K562 (cell line): ENCODE data around the gene TNIP1. TPM values are rescaled to one million over a fixed set of nuclear protein-coding genes. Genes with fewer than 3 reads are reported as not detected.

Source experiments
- ATAC-seq: fragments of 200-7000 bp; cut with Tn5 transposase; 3 replicates; pipeline ENCODE4 v1.9.1; 2020; ENCODE audit warnings: moderate library complexity
- BruUV-seq: library from RNA; stranded (reverse); fragments of 400-500 nt; replicated peaks from 2 replicates; lab custom pipeline; 2021; lab: Mats Ljungman, UMichigan
- CTCF ChIA-PET: fragments of 300-600 bp; formaldehyde crosslinking; extraction: SDS; loops from one replicate; lab custom pipeline; 2021; ENCODE audit warnings: low intra/inter-chr PET ratio; lab: Yijun Ruan, JAX
- POLR2A ChIA-PET: fragments of 300-600, 350-650 bp; sonication (Branson Sonifier 250); formaldehyde crosslinking; extraction: SDS; loops from one replicate; lab custom pipeline; 2021; ENCODE audit warnings: antibody characterized with exemption, inconsistent platforms; lab: Yijun Ruan, JAX
- DNase-seq, 4 experiments: peaks; one replicate each; pipeline versions ENCODE4 v3.0.0 to v3.0.0-alpha.2; 2011 to 2018; ENCODE audit warnings: low spot score in 3 of 4, mixed read lengths in 3 of 4; ENCODE audit errors: extremely low read depth in 1 of 4
- FAIRE-seq: peaks from 2 replicates; lab custom pipeline; 2011; peaks lifted over from hg19 to GRCh38; lab: Jason Lieb, UNC
- H2AFZ ChIP-seq: 2 replicates; pipeline ENCODE4 v1.6.0; 2011; ENCODE audit warnings: low read depth, low read length, control low read depth, inconsistent platforms
- H3K27ac ChIP-seq: fragments of 200-600 bp; 3 replicates; pipeline ENCODE4 v1.8.0; 2011; ENCODE audit warnings: low read depth, mild to moderate bottlenecking, control low read depth, inconsistent platforms, low read length, moderate library complexity, mixed read lengths; ENCODE audit errors: extremely low read depth
- H3K27me3 ChIP-seq, 2 experiments: fragments of 300-600 bp in 1 of 2; 2 replicates in 1 of 2; 3 replicates in 1 of 2; pipeline versions ENCODE4 v1.6.0 to v1.8.0; 2011; ENCODE audit warnings: inconsistent platforms in 2 of 2, low read length in 2 of 2, mild to moderate bottlenecking in 1 of 2, mixed read lengths in 1 of 2, moderate library complexity in 1 of 2; ENCODE audit not compliant: control insufficient read depth in 2 of 2, insufficient read depth in 2 of 2
- H3K36me3 ChIP-seq: fragments of 300-600 bp; 3 replicates; pipeline ENCODE4 v1.8.0; 2011; ENCODE audit warnings: mild to moderate bottlenecking, low read length, inconsistent platforms; ENCODE audit not compliant: control insufficient read depth, insufficient read depth
- H3K4me1 ChIP-seq, 2 experiments: fragments of 200-600 bp in 1 of 2; replicated peaks in 1 of 2; 2 replicates in 1 of 2; 3 replicates in 1 of 2; pipeline versions ENCODE4 v1.5.1 to v1.8.0; 2011; ENCODE audit warnings: inconsistent platforms in 2 of 2, low read length in 2 of 2, mild to moderate bottlenecking in 1 of 2, mixed read lengths in 1 of 2, moderate library complexity in 1 of 2; ENCODE audit not compliant: control insufficient read depth in 2 of 2, insufficient read depth in 2 of 2
- H3K4me2 ChIP-seq: 2 replicates; pipeline ENCODE4 v1.6.1; 2011; ENCODE audit warnings: low read length, control low read depth, inconsistent platforms, mixed read lengths; ENCODE audit not compliant: insufficient read depth
- H3K4me3 ChIP-seq: fragments of 200-600 bp; sonication (generic), shearing (Covaris generic); 2 replicates; pipeline ENCODE4 v1.5.1; 2016; ENCODE audit warnings: control low read depth, inconsistent platforms
- H3K79me2 ChIP-seq: fragments of 200-600 bp; 3 replicates; pipeline ENCODE4 v1.8.0; 2011; ENCODE audit warnings: low read length, inconsistent platforms; ENCODE audit not compliant: control insufficient read depth, insufficient read depth
- H3K9ac ChIP-seq, 2 experiments: 2 replicates each; pipeline versions ENCODE4 v1.6.0 to v1.6.1; 2011; ENCODE audit warnings: low read depth in 2 of 2, low read length in 2 of 2, control low read depth in 1 of 2, inconsistent platforms in 1 of 2, mild to moderate bottlenecking in 1 of 2, mixed read lengths in 1 of 2; ENCODE audit not compliant: insufficient read depth in 1 of 2
- H3K9me1 ChIP-seq: one replicate; pipeline ENCODE4 v1.6.0; 2011; ENCODE audit warnings: inconsistent platforms, mild to moderate bottlenecking, low read length, moderate library complexity; ENCODE audit not compliant: control insufficient read depth, insufficient read depth
- H3K9me3 ChIP-seq: replicated peaks from 2 replicates; pipeline ENCODE4 v1.5.1; 2011; ENCODE audit warnings: low read depth, low read length, inconsistent platforms; ENCODE audit not compliant: control insufficient read depth, insufficient read depth
- H4K20me1 ChIP-seq: replicated peaks from 2 replicates; pipeline ENCODE4 v1.6.1; 2011; ENCODE audit warnings: low read length, inconsistent platforms, mixed read lengths; ENCODE audit not compliant: control insufficient read depth, insufficient read depth
- BRCA1 ChIP-seq, 2 experiments: fragments of 450-650 bp in 1 of 2; sonication (generic) in 1 of 2; formaldehyde crosslinking in 1 of 2; IDR thresholded peaks; 2 replicates each; pipeline versions ENCODE4 v1.5.0 to v1.6.1; 2017 to 2020; ENCODE audit warnings: mild to moderate bottlenecking in 1 of 2, missing genetic modification reagents in 1 of 2
- CHCHD3 ChIP-seq: fragments of 250-450 bp; sonication (Bioruptor Pico); IDR thresholded peaks from 2 replicates; pipeline ENCODE4 v2.1.2; 2022; ENCODE audit warnings: mild to moderate bottlenecking
- CXXC5 ChIP-seq: fragments of 250-450 bp; sonication (Bioruptor Pico); IDR thresholded peaks from 2 replicates; pipeline ENCODE4 v1.8.0; 2022; ENCODE audit warnings: inconsistent platforms, mild to moderate bottlenecking, moderate library complexity
- ERF ChIP-seq: fragments of 450-650 bp; formaldehyde crosslinking; IDR thresholded peaks from 2 replicates; pipeline ENCODE4 v1.4.0; 2020; ENCODE audit warnings: mild to moderate bottlenecking, mixed read lengths
- HNRNPLL ChIP-seq: fragments of 200-400 bp; formaldehyde crosslinking; IDR thresholded peaks from 2 replicates; pipeline ENCODE4 v1.6.1; 2017; ENCODE audit warnings: low read length, low read depth, mild to moderate bottlenecking; ENCODE audit not compliant: poor library complexity, severe bottlenecking
- JUNB ChIP-seq: fragments of 450-650 bp; formaldehyde crosslinking; conservative IDR thresholded peaks from 2 replicates; pipeline ENCODE4 v1.4.0; 2020; ENCODE audit warnings: mild to moderate bottlenecking
- KDM1A ChIP-seq, 2 experiments: fragments of 450-650 bp; IDR thresholded peaks; 2 replicates each; pipeline ENCODE4 v1.6.1; 2016; ENCODE audit warnings: mild to moderate bottlenecking in 2 of 2
- SMARCC2 ChIP-seq: fragments of 450-650 bp; IDR thresholded peaks from 2 replicates; pipeline ENCODE4 v1.6.1; 2017; ENCODE audit warnings: antibody characterized with exemption, moderate library complexity, mild to moderate bottlenecking, low read depth
- ZEB2 ChIP-seq: fragments of 450-650 bp; IDR thresholded peaks from 2 replicates; pipeline ENCODE4 v1.6.1; 2016
- WGBS: fragments of 100-300 bp; shearing (Covaris generic); methylation state at CpG from one replicate; pipeline ENCODE4 v1.1.6; 2016; ENCODE audit warnings: low coverage, mixed read lengths; ENCODE audit not compliant: insufficient coverage; ENCODE audit errors: missing lambda C conversion rate; 5-methylcytosine and 5-hydroxymethylcytosine counted together
- in situ Hi-C: fragments of 300-500 bp; cut with MboI; formaldehyde crosslinking; loops from 4 replicates; pipeline ENCODE4 v1.15.0; 2018; ENCODE audit warnings: inconsistent platforms, mixed read lengths
- intact Hi-C: fragments of 100-400 bp; cut with micrococcal nuclease; formaldehyde crosslinking; loops from 2 replicates; pipeline ENCODE4 v1.14.2; 2022
- polyA plus RNA-seq, 8 experiments: library from polyadenylated mRNA; depleted of rRNA in 4 of 8; stranded (reverse) in 5 of 8; unstranded in 3 of 8; fragments of >200 nt; fragmentation: Nextera tagmentation in 2 of 8; fragmentation: Illumina TruSeq in 1 of 8; extraction: Ambion mirVana in 2 of 8; extraction: Trizol in 1 of 8; gene quantifications; 2 replicates each; pipeline versions ENCODE4 v1.2.1 to v1.2.3, GENCODE V29; 2011 to 2014; ENCODE audit warnings: inconsistent platforms in 1 of 8, missing spikeins in 1 of 8
- total RNA-seq, 7 experiments: library from RNA; depleted of rRNA in 6 of 7; stranded (reverse); fragments of >200 nt in 6 of 7; fragmentation: Illumina TruSeq in 2 of 7; extraction: Trizol in 2 of 7; gene quantifications; 2 replicates each; pipeline versions ENCODE4 v1.2.1 to v1.2.3, GENCODE V29; 2011 to 2021; ENCODE audit warnings: low replicate concordance in 1 of 7

Gene TNIP1
- total and polyA plus RNA-seq, 9 of the 15 experiments (the other 6 are each of a cell fraction or from before 2014, with no cell fraction given): 0.46 to 41.0 (median 24.6) TPM

GRCh38 chr5:151051931-151052608 lies 28.8 kb downstream of the TNIP1 start:
- Histone ChIP-seq H3K79me2 (no peaks in the 10 kb centered on the region), H3K9me1 (peaks cover 8% of the 10 kb centered on the region), H2AFZ (no peak overlapping the region), H3K4me3 (no peak overlapping the region), H3K9ac (no peak overlapping the region), H3K4me1 (peaks cover 0 to 4% of the 10 kb centered on the region in 2 experiments; a peak in 1 of 5 replicates), H3K9me3 (no peaks in the 10 kb centered on the region), H3K4me2 (no peak overlapping the region), H3K27ac (no peak overlapping the region), H3K27me3 (no peaks in the 10 kb centered on the region), H3K36me3 (peaks cover 56% of the 10 kb centered on the region), H4K20me1 (0 out of 2 replicates have a peak, but pooled peaks cover 4% of the 10 kb centered on the region)
- ChIA-PET CTCF (interaction anchor here (0.6 to 6.0 kb wide), 7 partner anchors 50 to 487 kb away, joined by 3 to 68 read pairs (median 3); no protein-coding TSS in a partner anchor), POLR2A (interaction anchor here (0.5 to 2.8 kb wide), 13 partner anchors 20 to 602 kb away, joined by 3 to 16 read pairs (median 3); partner anchors contain the start of genes ANXA6, RPS14 and TNIP1)
- in situ Hi-C loops (loop anchor here (5.0 kb wide), 1 partner anchor 65 kb away; no protein-coding TSS in a partner anchor), intact Hi-C loops (loop anchor here (1.0 to 5.0 kb wide), 4 partner anchors 63 to 265 kb away; no protein-coding TSS in a partner anchor)
- WGBS: 76% methylated on average over 9 of the region's 10 CpGs
- no TSS peak for BruUV-seq
- ATAC-seq: peak; percentile 11; the same call in 2 of the 3 replicates
- no peak for FAIRE-seq
- no peak for DNase-seq
- TF ChIP-seq ZEB2 (no peak), BRCA1 (IDR thresholded peaks at IDR 0.05) (no peak), BRCA1 (CRISPR knock-in tag; IDR thresholded peaks at IDR 0.05) (no peak), JUNB (CRISPR knock-in tag) (no peak), ERF (no peak), CHCHD3 (CRISPR knock-in tag) (no peak), SMARCC2 (no peak), CXXC5 (CRISPR knock-in tag) (no peak), KDM1A (IDR thresholded peaks at IDR 0.05) (no peak), HNRNPLL (no peak)
